ENCODE results near the gene THEM4.
"Not testable (repeated sequence)": the region's sequence is repeated elsewhere in the genome, so short reads cannot be mapped to it uniquely, and the experiment has no call there.

The THEM4 gene

GRCh38 chr1:151860504-151861187 is 48.7 kb downstream of the THEM4 start:
- in situ Hi-C loops (cut with HindIII; ENCODE audit: low sequenced_read_pairs) = no loop called here

- in situ Hi-C loops (cut with HindIII; ENCODE audit: low sequenced_read_pairs) = no loop called here
Measured at GRCh38 chr1:151859891-151860293, 49.4 kb downstream of the THEM4 start.

- in situ Hi-C loops (cut with HindIII; ENCODE audit: low sequenced_read_pairs) = no loop called here
Measured at GRCh38 chr1:151858886-151859665, 50.2 kb downstream of the THEM4 start.

- in situ Hi-C loops (cut with HindIII; ENCODE audit: low sequenced_read_pairs) = no loop called here
Measured at GRCh38 chr1:151858030-151858746, 51.1 kb downstream of the THEM4 start.

- in situ Hi-C loops (cut with HindIII; ENCODE audit: low sequenced_read_pairs) = no loop called here
Measured at GRCh38 chr1:151855933-151856332, 53.4 kb downstream of the THEM4 start.

- in situ Hi-C loops (cut with HindIII; ENCODE audit: low sequenced_read_pairs) = not testable (repeated sequence)
Measured at GRCh38 chr1:151855516-151855915, 53.8 kb downstream of the THEM4 start.

- in situ Hi-C loops (cut with HindIII; ENCODE audit: low sequenced_read_pairs) = no loop called here
Measured at GRCh38 chr1:151854658-151855057, 54.7 kb downstream of the THEM4 start.

- in situ Hi-C loops (cut with HindIII; ENCODE audit: low sequenced_read_pairs) = no loop called here
Measured at GRCh38 chr1:151853411-151853943, 55.8 kb downstream of the THEM4 start, which contains the start of gene THEM5. Gene THEM5 (minus strand): TSS chr1:151853712. CDS start chr1:151853565, 147 bp downstream.

- in situ Hi-C loops (cut with HindIII; ENCODE audit: low sequenced_read_pairs) = no loop called here
Measured at GRCh38 chr1:151852733-151853132, 56.6 kb downstream of the THEM4 start.

- in situ Hi-C loops (cut with HindIII; ENCODE audit: low sequenced_read_pairs) = no loop called here
Measured at GRCh38 chr1:151851886-151852285, 57.4 kb downstream of the THEM4 start.

- in situ Hi-C loops (cut with HindIII; ENCODE audit: low sequenced_read_pairs) = no loop called here
Measured at GRCh38 chr1:151849871-151850270, 59.4 kb downstream of the THEM4 start.

GRCh38 chr1:151849126-151849525 is 60.2 kb downstream of the THEM4 start:
- in situ Hi-C loops (cut with HindIII; ENCODE audit: low sequenced_read_pairs) = no loop called here

- in situ Hi-C loops (cut with HindIII; ENCODE audit: low sequenced_read_pairs) = no loop called here
Measured at GRCh38 chr1:151847867-151848596, 61.3 kb downstream of the THEM4 start.

- in situ Hi-C loops (cut with HindIII; ENCODE audit: low sequenced_read_pairs) = no loop called here
Measured at GRCh38 chr1:151846686-151847237, 62.5 kb downstream of the THEM4 start.

GRCh38 chr1:151846062-151846568 is 63.2 kb downstream of the THEM4 start:
- in situ Hi-C loops (cut with HindIII; ENCODE audit: low sequenced_read_pairs) = no loop called here

- in situ Hi-C loops (cut with HindIII; ENCODE audit: low sequenced_read_pairs) = no loop called here
Measured at GRCh38 chr1:151843398-151843797, 65.9 kb downstream of the THEM4 start.

- in situ Hi-C loops (cut with HindIII; ENCODE audit: low sequenced_read_pairs) = no loop called here
Measured at GRCh38 chr1:151841141-151841540, 68.2 kb downstream of the THEM4 start.

GRCh38 chr1:151840421-151840820 is 68.9 kb downstream of the THEM4 start:
- in situ Hi-C loops (cut with HindIII; ENCODE audit: low sequenced_read_pairs) = no loop called here

- in situ Hi-C loops (cut with HindIII; ENCODE audit: low sequenced_read_pairs) = loop anchor here (5.0 kb wide), 1 partner anchor 97 kb away; no protein-coding TSS in a partner anchor
Measured at GRCh38 chr1:151839457-151840403, 69.6 kb downstream of the THEM4 start, which contains the start of gene C2CD4D. Gene C2CD4D (minus strand): TSS chr1:151839820. CDS start chr1:151838989, 831 bp downstream.

All from endothelial cell of hepatic sinusoid (primary cell).